ENCODE results near the gene POP4.

Gene POP4

DNA sequence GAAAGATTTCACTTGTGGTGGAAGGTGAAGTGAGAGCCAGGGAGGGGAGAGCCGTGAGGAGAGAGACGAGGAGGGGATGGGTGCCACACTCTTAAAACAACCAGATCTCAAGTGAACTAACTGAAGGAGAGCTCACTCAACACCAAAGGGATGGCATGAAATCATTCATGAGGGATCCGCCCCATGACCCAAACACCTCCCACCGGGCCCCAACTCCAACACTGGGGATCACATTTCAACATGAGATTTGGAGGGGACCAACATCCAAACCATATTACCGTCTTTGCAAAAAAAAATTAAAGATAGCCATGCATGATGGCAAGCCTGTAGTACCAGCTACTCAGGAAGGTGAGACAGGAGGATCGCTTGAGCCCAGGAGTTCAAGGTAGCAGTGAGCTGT is 34.9 kb upstream of the POP4 start:
- DNase-seq (ENCODE audit: low spot score), result no peak
- TF ChIP-seq CTCF (IDR thresholded peaks at IDR 0.05; ENCODE audit: extremely low read depth, missing control alignments), result no peak

DNA sequence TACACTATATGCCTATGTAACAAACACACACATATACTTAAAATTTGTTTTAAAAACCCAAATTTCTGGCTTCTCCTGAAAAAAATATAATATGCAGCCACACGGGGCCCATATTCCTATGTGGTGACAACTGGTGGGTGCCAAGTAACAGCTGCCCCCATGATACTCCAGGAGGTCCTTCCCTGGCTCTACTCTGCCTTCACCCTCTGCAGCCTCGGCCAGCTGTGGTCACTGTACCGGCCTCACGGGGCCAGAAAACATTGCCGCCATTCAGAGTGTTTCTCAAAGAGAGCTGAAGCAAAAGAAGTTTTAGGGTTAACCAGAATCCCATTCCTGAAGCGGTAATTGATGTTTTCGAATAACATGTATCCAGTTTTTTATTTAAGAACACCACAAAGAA is 32.6 kb upstream of the POP4 start:
- DNase-seq (ENCODE audit: low spot score), result no peak
- TF ChIP-seq CTCF (IDR thresholded peaks at IDR 0.05; ENCODE audit: extremely low read depth, missing control alignments), result no peak

GRCh38 chr19:29574510-29574909 is 31.6 kb upstream of the POP4 start:
- TF ChIP-seq CTCF (IDR thresholded peaks at IDR 0.05; ENCODE audit: extremely low read depth, missing control alignments), result no peak
- DNase-seq (ENCODE audit: low spot score), result no peak

- no peak for DNase-seq (ENCODE audit: low spot score)
- no peak for TF ChIP-seq CTCF (IDR thresholded peaks at IDR 0.05; ENCODE audit: extremely low read depth, missing control alignments)
Measured at GRCh38 chr19:29576046-29576606, 30.0 kb upstream of the POP4 start.

GRCh38 chr19:29576761-29577648 is 29.1 kb upstream of the POP4 start:
- no peak for TF ChIP-seq CTCF (IDR thresholded peaks at IDR 0.05; ENCODE audit: extremely low read depth, missing control alignments)
- peak; percentile 57 for DNase-seq (ENCODE audit: low spot score)

DNA sequence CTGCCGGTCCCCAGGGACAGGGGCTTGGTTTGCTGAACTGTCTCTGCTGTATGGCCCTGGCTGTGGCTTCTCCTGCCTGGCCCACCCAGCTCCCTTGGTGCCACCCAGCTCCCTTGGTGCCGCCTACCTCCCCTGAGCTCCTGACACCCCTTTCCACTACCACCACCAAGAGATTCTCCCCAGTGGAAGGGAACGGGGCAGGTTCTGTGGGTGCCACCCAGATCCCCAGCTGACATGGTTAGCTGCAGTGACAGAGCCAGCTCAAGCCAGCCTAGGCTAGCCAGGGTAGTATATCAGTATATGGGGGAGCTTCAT is 28.5 kb upstream of the POP4 start:
- TF ChIP-seq CTCF (IDR thresholded peaks at IDR 0.05; ENCODE audit: extremely low read depth, missing control alignments), result no peak
- DNase-seq (ENCODE audit: low spot score), result no peak

GRCh38 chr19:29578349-29578748 is 27.7 kb upstream of the POP4 start:
- no peak for DNase-seq (ENCODE audit: low spot score)

More at GRCh38 chr19:29578349-29578748, 27.7 kb upstream of the POP4 start:
- no peak for TF ChIP-seq CTCF (IDR thresholded peaks at IDR 0.05; ENCODE audit: extremely low read depth, missing control alignments)
